HG03442 (cell line): ENCODE measurements around the gene SERINC5.
"Not testable (repeated sequence)": the region's sequence is repeated elsewhere in the genome, so short reads cannot be mapped to it uniquely, and the experiment has no call there.

Source experiments
- ATAC-seq: cut with Tn5 transposase; IDR thresholded peaks from one replicate; pipeline ENCODE4 v1.9.1; 2021; ENCODE audit warnings: mild to moderate bottlenecking, moderate library complexity; ENCODE audit not compliant: unreplicated experiment

SERINC5 gene

GRCh38 chr5:80204808-80205614 is 50.8 kb downstream of the SERINC5 start:
- no peak for ATAC-seq

- ATAC-seq = not testable (repeated sequence)
Measured at GRCh38 chr5:80201763-80202162, 54.1 kb downstream of the SERINC5 start.

- no peak for ATAC-seq
Measured at GRCh38 chr5:80198920-80199319, 56.9 kb downstream of the SERINC5 start.

- no peak for ATAC-seq
Measured at GRCh38 chr5:80198399-80198798, 57.4 kb downstream of the SERINC5 start.

- ATAC-seq = no peak
Measured at GRCh38 chr5:80195837-80196400, 59.9 kb downstream of the SERINC5 start.

GRCh38 chr5:80194468-80194867 is 61.4 kb downstream of the SERINC5 start:
- no peak for ATAC-seq

GRCh38 chr5:80193401-80193800 is 62.4 kb downstream of the SERINC5 start:
- no peak for ATAC-seq

GRCh38 chr5:80192507-80193241 is 63.2 kb downstream of the SERINC5 start:
- ATAC-seq = no peak

GRCh38 chr5:80191991-80192398 is 63.9 kb downstream of the SERINC5 start:
- no peak for ATAC-seq

GRCh38 chr5:80191397-80191796 is 64.5 kb downstream of the SERINC5 start:
- no peak for ATAC-seq

GRCh38 chr5:80190960-80191359 is 64.9 kb downstream of the SERINC5 start:
- no peak for ATAC-seq

- no peak for ATAC-seq
Measured at GRCh38 chr5:80189701-80190100, 66.1 kb downstream of the SERINC5 start.

GRCh38 chr5:80189201-80189600 is 66.6 kb downstream of the SERINC5 start:
- ATAC-seq = no peak

- ATAC-seq = no peak
Measured at GRCh38 chr5:80187421-80188090, 68.3 kb downstream of the SERINC5 start.

- not testable (repeated sequence) for ATAC-seq
Measured at GRCh38 chr5:80185535-80185934, 70.3 kb downstream of the SERINC5 start.

- no peak for ATAC-seq
Measured at GRCh38 chr5:80185095-80185494, 70.8 kb downstream of the SERINC5 start.

- no peak for ATAC-seq
Measured at GRCh38 chr5:80184235-80185023, 71.4 kb downstream of the SERINC5 start.

- not testable (repeated sequence) for ATAC-seq
Measured at GRCh38 chr5:80183728-80184234, 72.1 kb downstream of the SERINC5 start.

GRCh38 chr5:80182809-80183580 is 72.9 kb downstream of the SERINC5 start:
- no peak for ATAC-seq
